DND-41 (cell line): Measurements from ENCODE around the gene ARMC3.

Source experiments
- ATAC-seq: fragments of 200-7000 bp; cut with Tn5 transposase; 3 replicates; pipeline ENCODE4 v1.9.1; 2021; ENCODE audit warnings: low read depth; ENCODE audit not compliant: insufficient read depth
- DNase-seq: peaks from one replicate; pipeline ENCODE4 v3.0.0-alpha.2; 2020
- H2AFZ ChIP-seq: 2 replicates; pipeline ENCODE4 v1.6.0; 2012; ENCODE audit warnings: low read depth, low read length
- H3K27ac ChIP-seq: 2 replicates; pipeline ENCODE4 v1.5.1; 2012; ENCODE audit warnings: low read length, inconsistent platforms
- H3K27me3 ChIP-seq: fragments of 200-600 bp; sonication (generic); 2 replicates; pipeline ENCODE4 v1.6.0; 2012; ENCODE audit warnings: low read length, mild to moderate bottlenecking, inconsistent platforms; ENCODE audit not compliant: insufficient read depth, poor library complexity
- H3K36me3 ChIP-seq: 2 replicates; pipeline ENCODE4 v1.5.1; 2012; ENCODE audit warnings: low read length, inconsistent platforms; ENCODE audit not compliant: insufficient read depth
- H3K4me1 ChIP-seq: 2 replicates; pipeline ENCODE4 v1.5.1; 2012; ENCODE audit warnings: mild to moderate bottlenecking, low read length; ENCODE audit not compliant: insufficient read depth
- H3K4me2 ChIP-seq: 2 replicates; pipeline ENCODE4 v1.6.0; 2012; ENCODE audit warnings: mild to moderate bottlenecking, moderate library complexity, low read length, inconsistent platforms; ENCODE audit not compliant: insufficient read depth
- H3K4me3 ChIP-seq, 2 experiments: fragments of 200-600 bp in 1 of 2; shearing (Covaris generic) in 1 of 2; 2 replicates each; pipeline ENCODE4 v1.5.1; 2012 to 2016; ENCODE audit warnings: inconsistent platforms in 2 of 2, low read length in 2 of 2, mild to moderate bottlenecking in 2 of 2, low read depth in 1 of 2, moderate library complexity in 1 of 2
- H3K79me2 ChIP-seq: 2 replicates; pipeline ENCODE4 v1.6.0; 2012; ENCODE audit warnings: low read length, inconsistent platforms; ENCODE audit not compliant: insufficient read depth
- H3K9ac ChIP-seq: 2 replicates; pipeline ENCODE4 v1.6.0; 2012; ENCODE audit warnings: low read depth, mild to moderate bottlenecking, inconsistent platforms, low read length, moderate library complexity
- H3K9me3 ChIP-seq: 2 replicates; pipeline ENCODE4 v1.5.1; 2012; ENCODE audit warnings: low read length, moderate library complexity, mild to moderate bottlenecking, inconsistent platforms; ENCODE audit not compliant: insufficient read depth, severe bottlenecking
- H4K20me1 ChIP-seq: 2 replicates; pipeline ENCODE4 v1.6.0; 2012; ENCODE audit warnings: low read length; ENCODE audit not compliant: insufficient read depth
- CTCF ChIP-seq: IDR thresholded peaks from 2 replicates; pipeline ENCODE4 v1.5.1; 2012; ENCODE audit warnings: borderline replicate concordance, low read length, moderate library complexity, mild to moderate bottlenecking; ENCODE audit not compliant: poor library complexity, severe bottlenecking; ENCODE audit errors: extremely low read depth
- EZH2 ChIP-seq: IDR thresholded peaks from 3 replicates; pipeline ENCODE4 v1.6.1; 2012; ENCODE audit warnings: borderline replicate concordance, low read depth, mild to moderate bottlenecking, moderate library complexity, low read length, inconsistent platforms; ENCODE audit not compliant: severe bottlenecking

ARMC3 gene

DNA sequence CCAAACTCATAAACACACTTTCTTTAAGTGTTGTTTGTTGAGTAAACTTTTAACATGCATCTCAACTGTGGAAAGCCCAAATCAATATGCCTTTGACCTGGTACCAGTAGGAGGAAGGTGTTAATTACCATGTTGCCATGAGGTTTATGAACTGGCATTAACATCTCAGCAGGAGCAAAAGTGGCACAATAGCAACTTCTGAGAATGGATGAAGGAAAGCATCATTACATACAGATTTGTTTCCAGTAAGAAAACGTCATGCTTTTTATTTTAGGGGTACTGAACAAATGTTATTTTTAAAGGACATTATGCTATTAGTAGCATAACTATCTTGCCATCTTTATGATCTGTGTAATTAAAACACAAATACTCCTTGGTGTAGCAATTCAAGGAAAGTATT is 51.1 kb downstream of the ARMC3 start:
- ATAC-seq (no peak), DNase-seq (no peak)
- no peak overlapping the region for H3K27ac ChIP-seq
- no peaks in the 10 kb centered on the region for H4K20me1 ChIP-seq
- H3K9ac ChIP-seq, result no peak overlapping the region
- no peaks in the 10 kb centered on the region for H3K79me2 ChIP-seq
- H3K4me2 ChIP-seq, result no peak overlapping the region
- H3K4me3 ChIP-seq, result no peak overlapping the region
- H3K4me1 ChIP-seq, result no peaks in the 10 kb centered on the region
- no peaks in the 10 kb centered on the region for H3K9me3 ChIP-seq
- TF ChIP-seq EZH2, result no peak
- no peak for TF ChIP-seq CTCF
- H2AFZ ChIP-seq, result no peak overlapping the region
- peaks cover 17% of the 10 kb centered on the region for H3K27me3 ChIP-seq
- no peaks in the 10 kb centered on the region for H3K36me3 ChIP-seq

GRCh38 chr10:22980822-22981221 is 53.0 kb downstream of the ARMC3 start:
- no peak for DNase-seq
- no peaks in the 10 kb centered on the region for H4K20me1 ChIP-seq
- no peak overlapping the region for H3K9ac ChIP-seq
- no peak for ATAC-seq
- TF ChIP-seq EZH2 (no peak), CTCF (no peak)
- H3K4me3 ChIP-seq, result no peak overlapping the region
- no peaks in the 10 kb centered on the region for H3K4me1 ChIP-seq
- peaks cover 19% of the 10 kb centered on the region for H3K27me3 ChIP-seq
- no peak overlapping the region for H3K4me2 ChIP-seq
- no peaks in the 10 kb centered on the region for H3K79me2 ChIP-seq
- no peaks in the 10 kb centered on the region for H3K9me3 ChIP-seq
- no peaks in the 10 kb centered on the region for H3K36me3 ChIP-seq
- H3K27ac ChIP-seq, result no peak overlapping the region
- no peak overlapping the region for H2AFZ ChIP-seq

GRCh38 chr10:22984066-22984465 is 56.2 kb downstream of the ARMC3 start:
- H3K4me2 ChIP-seq, result no peak overlapping the region
- H4K20me1 ChIP-seq, result no peaks in the 10 kb centered on the region
- DNase-seq, result no peak
- peaks cover 7% of the 10 kb centered on the region for H3K27me3 ChIP-seq
- no peaks in the 10 kb centered on the region for H3K9me3 ChIP-seq
- no peak overlapping the region for H3K9ac ChIP-seq
- no peaks in the 10 kb centered on the region for H3K79me2 ChIP-seq
- H3K27ac ChIP-seq, result no peak overlapping the region
- peaks cover 4% of the 10 kb centered on the region; the same call in 1 of the 2 replicates for H3K4me1 ChIP-seq
- no peak for ATAC-seq
- no peak overlapping the region for H3K4me3 ChIP-seq
- no peaks in the 10 kb centered on the region for H3K36me3 ChIP-seq
- TF ChIP-seq CTCF, result no peak
- TF ChIP-seq EZH2, result no peak
- H2AFZ ChIP-seq, result no peak overlapping the region

GRCh38 chr10:22986771-22987542 is 59.1 kb downstream of the ARMC3 start:
- no peak for DNase-seq
- Histone ChIP-seq H3K9ac (no peak overlapping the region), H3K79me2 (no peaks in the 10 kb centered on the region), H3K27ac (no peak overlapping the region), H3K9me3 (no peaks in the 10 kb centered on the region), H2AFZ (no peak overlapping the region), H3K4me2 (no peak overlapping the region), H3K4me3 (no peak overlapping the region), H4K20me1 (no peaks in the 10 kb centered on the region), H3K36me3 (no peaks in the 10 kb centered on the region), H3K27me3 (peaks cover 11% of the 10 kb centered on the region), H3K4me1 (peaks cover 4% of the 10 kb centered on the region; the same call in 1 of the 2 replicates)
- TF ChIP-seq CTCF (peak; percentile 54), EZH2 (no peak)
- ATAC-seq, result peak; percentile 64; the same call in 2 of the 3 replicates
